Stimulated activated CD4-positive, alpha-beta T cell treated with anti-CD3 and anti-CD28 coated beads, Interleukin-4, amount 100 ng/mL, for 48 hours (primary cell): Measurements from ENCODE around the gene PRDM16.
"Not testable (repeated sequence)": the region's sequence is repeated elsewhere in the genome, so short reads cannot be mapped to it uniquely, and the experiment has no call there.

Experiments
- DNase-seq, 2 donors: peaks; one replicate each; pipeline ENCODE4 v3.0.0-alpha.2; 2020; ENCODE audit warnings: low read depth in 2 of 2

PRDM16 gene

GRCh38 chr1:3226191-3226590 is 157.2 kb downstream of the PRDM16 start:
- no peak for DNase-seq

- DNase-seq = no peak
These were observed 157.8 kb downstream of the PRDM16 start for GRCh38 chr1:3226701-3227350.

GRCh38 chr1:3227351-3227704 is 158.3 kb downstream of the PRDM16 start:
- no peak for DNase-seq

DNA sequence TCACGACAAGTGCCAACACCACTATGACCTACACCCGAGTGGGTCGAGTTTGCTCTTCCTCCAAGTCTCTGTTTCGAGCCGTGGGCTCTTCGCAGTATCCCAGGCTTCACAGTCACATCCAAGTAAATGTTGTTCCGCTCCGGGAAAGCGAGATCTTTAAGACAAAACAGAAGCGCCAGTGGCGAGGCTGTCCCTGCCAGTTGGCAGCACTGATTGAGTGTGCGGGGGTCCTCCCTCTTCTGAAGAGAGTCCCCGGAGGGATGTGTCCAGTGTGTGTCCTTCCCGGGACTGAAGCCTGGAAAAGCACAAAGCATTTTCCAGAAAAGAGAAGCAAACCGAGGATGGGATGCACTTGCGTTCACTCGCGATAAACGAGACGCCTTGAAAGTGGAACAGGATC is 158.9 kb downstream of the PRDM16 start:
- DNase-seq = no peak

DNA sequence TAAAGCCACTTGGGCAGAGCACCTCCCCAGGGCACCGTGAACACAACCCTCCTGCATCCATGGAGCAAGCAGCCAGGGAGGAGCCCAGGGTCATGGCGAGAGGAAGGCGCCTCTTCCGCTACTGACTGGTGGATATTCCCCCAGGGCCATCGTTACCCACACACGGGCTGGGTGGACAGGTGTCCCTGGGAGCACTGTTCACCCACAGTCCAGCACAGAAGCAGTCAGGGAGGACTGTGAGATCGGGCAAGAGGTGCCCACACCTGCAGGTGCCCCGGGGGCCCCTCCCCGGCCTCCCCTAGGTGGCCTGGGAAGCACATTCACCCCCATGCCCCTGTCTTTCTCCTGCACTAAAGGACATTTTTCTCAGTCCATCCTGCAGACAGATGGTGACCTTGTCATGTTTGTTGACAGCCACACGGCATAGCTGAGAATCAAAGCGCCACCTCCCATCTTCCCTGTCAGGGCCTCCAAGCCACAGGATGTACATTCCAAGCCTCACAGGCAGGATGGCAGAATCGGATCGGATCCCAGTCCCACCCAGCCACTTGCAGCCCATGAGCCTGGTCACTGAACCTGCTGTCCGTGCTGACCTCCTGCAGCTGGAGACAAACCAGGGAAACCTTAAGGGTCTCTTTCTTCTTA is 160.2 kb downstream of the PRDM16 start:
- no peak for DNase-seq

GRCh38 chr1:3230553-3230952 is 161.6 kb downstream of the PRDM16 start:
- no peak for DNase-seq

DNA sequence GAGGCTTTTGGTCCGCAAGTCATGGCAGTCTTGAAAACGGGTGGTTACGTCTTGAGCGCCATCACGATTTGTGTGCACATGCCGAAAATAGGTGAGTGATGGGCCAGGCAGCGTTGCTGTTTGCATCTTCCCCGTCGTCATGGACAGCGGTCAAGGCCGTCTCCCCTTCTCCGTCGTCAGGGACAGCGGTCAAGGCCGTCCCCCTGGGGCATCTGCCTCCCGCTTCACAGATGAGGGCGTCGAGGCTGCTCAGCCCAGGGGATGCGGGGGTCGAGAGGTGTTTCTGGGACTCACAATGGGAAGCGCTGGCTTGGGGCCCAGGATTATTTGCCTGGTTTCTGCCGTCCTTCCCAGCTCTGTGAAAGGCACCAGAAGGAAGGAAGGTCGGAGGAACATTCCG is 162.2 kb downstream of the PRDM16 start:
- DNase-seq = no peak

DNA sequence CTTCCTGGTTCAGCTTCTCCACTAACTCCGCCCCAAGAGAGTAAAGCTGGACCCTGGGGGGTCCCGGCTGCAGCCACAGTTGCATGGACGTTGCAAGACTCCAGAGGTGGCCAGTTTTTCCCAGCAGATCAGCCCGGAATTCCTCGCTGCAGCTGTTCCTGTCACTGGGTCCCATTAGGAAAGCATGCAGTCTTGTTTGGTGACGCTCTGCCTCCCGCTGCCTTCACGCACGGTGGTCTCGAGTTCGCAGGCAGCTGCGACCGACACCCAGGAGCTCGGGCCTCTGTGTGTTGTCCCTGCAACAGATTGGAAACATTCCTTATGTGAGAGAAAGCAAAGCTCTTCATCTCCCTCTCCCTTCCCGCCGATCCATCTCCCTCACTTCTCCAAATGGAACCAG is 162.8 kb downstream of the PRDM16 start:
- no peak for DNase-seq

- DNase-seq = no peak
These were observed 164.0 kb downstream of the PRDM16 start for GRCh38 chr1:3233031-3233430.

DNA sequence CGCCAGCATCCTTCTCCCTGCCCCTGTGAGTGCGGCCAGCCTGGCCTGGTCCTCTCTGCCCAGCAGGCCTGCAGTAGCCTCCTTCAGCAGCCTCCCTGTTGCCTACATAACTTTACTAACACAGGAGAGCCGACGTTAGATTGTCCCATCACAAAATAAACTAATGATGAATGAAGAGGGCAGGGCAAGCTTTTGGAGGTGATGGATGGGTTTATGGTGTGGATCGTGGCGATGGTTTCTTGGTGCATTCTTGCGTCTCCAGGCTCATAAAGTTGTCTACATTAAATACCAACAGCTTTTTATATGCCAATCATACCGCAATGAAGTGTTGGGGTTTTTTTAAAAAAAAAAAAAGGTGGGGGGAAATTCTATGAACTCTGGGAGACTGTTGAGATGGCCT is 164.5 kb downstream of the PRDM16 start:
- no peak for DNase-seq

DNA sequence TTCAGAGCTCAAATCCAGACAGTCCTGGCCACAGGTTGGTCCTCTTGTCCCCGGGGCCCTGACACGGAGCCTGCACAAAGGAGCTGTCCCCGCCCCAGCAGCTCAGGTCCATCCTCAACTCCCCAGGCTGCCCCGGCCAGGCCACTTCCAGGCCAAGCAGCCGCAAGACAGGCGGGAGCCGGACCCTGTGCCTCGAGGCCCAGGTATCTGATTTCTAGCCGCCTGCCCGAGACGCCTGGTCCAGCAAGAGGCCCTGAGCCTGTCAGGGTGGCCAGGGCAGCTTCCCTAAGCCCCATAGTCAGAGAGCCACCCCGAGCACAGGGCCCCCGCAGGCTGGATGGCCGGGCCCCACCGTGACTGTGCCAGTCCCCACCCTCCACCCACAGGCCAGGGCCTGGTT is 165.3 kb downstream of the PRDM16 start:
- DNase-seq = no peak

DNA sequence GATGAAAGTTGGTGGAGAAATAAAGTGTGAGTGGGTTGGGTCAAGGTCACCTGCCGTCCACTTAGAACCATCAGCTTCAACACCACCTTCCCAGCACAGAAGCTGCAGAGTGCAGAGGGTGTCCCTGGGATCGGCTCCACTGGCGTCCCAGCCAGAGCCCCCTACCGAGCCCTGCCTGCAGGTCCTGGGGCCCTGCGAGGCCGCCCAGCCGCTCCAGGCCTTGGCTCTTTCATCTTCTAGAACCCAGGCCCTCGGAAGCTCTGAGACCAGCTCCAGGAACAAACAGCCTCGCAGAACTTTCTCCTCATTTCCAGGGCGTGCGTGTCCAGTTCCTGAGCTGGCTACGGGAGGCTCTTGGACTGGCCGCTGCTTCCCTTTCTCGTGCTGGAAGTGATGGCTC is 166.0 kb downstream of the PRDM16 start:
- no peak for DNase-seq

- DNase-seq = no peak
These were observed 166.5 kb downstream of the PRDM16 start for GRCh38 chr1:3235496-3235895.

DNA sequence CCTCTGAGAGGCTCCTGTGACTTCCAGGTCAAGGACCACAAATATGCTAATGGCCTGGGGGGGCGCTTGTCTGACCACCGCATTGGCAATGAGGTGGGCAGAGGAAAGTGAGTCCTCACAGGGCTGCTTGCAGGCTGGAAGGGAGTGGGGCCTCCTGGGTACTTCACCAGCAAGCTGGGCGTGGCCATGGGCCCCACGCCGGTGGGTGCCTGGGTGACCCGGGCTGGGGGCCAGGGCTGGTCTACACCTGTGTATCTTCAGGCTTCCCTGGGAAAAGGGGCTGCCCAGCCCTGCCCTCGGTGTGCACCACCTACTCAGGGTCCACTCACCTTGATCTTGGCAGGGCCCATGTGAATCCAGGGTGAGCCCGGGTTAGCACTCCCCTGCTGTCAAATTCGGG is 167.4 kb downstream of the PRDM16 start:
- no peak for DNase-seq

DNA sequence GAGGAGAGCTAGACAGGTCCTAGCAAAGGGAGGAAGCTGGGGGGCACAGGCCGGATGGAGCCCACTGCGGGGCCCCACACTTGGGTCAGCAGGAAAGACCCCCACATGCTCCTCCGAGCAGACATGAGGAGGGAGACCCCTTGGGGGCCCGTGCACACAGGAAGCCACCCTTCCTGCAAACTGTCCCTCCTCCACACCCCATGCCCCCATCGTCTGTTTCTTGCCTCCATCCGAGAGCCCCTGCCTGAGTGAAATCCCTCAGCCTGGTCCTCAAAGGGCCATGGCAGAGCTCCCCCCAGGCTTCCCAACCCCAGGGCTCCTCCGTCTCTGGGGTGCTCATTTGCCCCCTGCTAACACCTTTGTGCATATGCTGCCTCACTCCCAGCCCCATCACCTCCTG is 168.0 kb downstream of the PRDM16 start:
- DNase-seq = no peak

- DNase-seq = no peak
These were observed 168.6 kb downstream of the PRDM16 start for GRCh38 chr1:3237570-3237969.

DNA sequence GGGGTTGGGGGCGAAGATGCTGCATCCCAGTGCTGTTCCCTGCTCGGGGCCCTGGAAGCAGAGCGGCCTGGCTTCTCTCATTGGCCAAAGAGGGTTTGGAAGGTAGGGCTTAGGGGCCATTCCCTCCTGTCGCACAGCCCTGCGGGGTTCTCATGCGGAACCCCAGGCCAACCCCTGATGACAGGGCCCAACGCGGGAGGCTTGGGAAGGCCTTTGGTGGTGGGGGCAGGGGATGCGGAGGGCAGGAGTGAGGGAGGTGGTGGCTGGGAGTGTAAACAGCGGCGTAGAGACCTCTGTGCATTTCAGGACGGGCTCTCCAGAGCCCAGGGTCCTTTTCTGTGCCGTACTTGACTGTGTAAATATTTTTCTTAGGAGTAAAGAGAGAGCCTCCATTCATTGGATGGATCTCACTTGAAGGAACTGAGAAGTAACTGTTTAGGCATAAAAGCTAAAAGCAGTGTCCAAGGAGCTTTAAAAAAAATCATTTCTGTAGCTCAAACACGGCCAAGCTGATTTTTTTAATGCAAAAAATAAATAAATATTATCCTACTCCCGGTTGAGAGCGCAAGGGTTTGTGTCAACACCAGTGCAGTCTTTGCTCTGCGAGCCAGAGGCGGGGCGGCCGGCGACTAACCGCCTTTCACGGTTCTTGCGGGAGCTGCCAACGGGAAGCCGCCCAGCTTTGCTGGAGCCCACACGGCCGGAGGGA is 169.1 kb downstream of the PRDM16 start:
- DNase-seq = no peak

DNA sequence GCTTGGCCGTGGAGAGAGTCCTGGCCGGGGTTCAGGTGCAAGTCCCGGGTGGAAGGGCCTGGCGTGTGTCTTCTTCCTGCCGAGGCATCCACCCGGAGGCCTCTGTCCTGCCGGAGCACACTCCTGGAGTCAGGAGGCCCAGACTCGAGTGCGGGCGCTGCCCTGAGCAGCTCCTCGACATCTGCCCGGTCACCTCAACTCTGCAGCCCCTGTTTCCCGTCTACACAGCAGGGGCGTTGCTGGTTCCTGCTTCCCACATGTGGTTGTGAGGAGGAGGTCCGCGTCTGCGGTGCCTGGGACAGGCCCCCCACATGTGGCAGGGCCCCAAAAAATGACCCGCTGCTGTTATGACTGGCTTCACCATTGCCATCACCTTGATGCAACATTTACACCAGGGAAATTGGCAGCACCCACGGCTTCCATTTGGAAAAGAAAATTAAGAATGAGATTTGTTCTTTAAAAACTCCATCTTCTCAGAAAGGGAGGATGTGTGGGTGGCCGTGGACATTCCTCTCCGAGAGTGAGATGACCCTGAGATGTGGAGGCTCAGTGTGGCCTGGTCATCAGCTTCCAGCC is 169.8 kb downstream of the PRDM16 start:
- no peak for DNase-seq

GRCh38 chr1:3239991-3240390 is 171.0 kb downstream of the PRDM16 start:
- not testable (repeated sequence) for DNase-seq

GRCh38 chr1:3240524-3241235 is 171.7 kb downstream of the PRDM16 start:
- no peak for DNase-seq

DNA sequence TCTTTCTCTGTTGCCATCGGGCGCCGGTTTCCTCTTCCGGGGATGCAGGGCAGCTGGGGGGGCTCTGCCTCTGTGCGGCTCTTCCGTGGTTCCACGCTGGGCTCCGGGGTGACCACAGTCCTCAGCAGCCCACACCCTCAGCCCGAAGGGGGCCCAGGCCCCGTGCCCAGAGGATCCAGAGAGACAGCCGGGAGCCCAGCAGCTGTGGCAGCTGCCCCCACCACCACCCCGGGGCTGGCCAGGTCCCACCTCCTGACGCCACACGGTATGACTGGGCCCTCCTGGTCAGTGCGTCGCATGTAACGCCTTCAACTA is 172.2 kb downstream of the PRDM16 start:
- DNase-seq = no peak

GRCh38 chr1:3241673-3242407 is 172.8 kb downstream of the PRDM16 start:
- no peak for DNase-seq
